Mucosa of stomach (tissue), 1 donor: Measurements from ENCODE around the gene SLIT3.
"Not testable (repeated sequence)": the region's sequence is repeated elsewhere in the genome, so short reads cannot be mapped to it uniquely, and the experiment has no call there.

ENCODE experiments used
- H3K27me3 ChIP-seq: one replicate; pipeline ENCODE4 v1.7.0; 2013; ENCODE audit warnings: mild to moderate bottlenecking, low read length; ENCODE audit not compliant: control insufficient read depth, insufficient read depth
- H3K36me3 ChIP-seq: one replicate; pipeline ENCODE4 v1.7.0; 2013; ENCODE audit warnings: low read length; ENCODE audit not compliant: control insufficient read depth, insufficient read depth
- H3K4me1 ChIP-seq: one replicate; pipeline ENCODE4 v1.7.0; 2013; ENCODE audit warnings: mild to moderate bottlenecking, low read length; ENCODE audit not compliant: control insufficient read depth, insufficient read depth
- H3K4me3 ChIP-seq: one replicate; pipeline ENCODE4 v1.7.0; 2013; ENCODE audit warnings: low read length
- H3K9ac ChIP-seq: one replicate; pipeline ENCODE4 v1.7.0; 2013; ENCODE audit warnings: mild to moderate bottlenecking, low read length, moderate library complexity
- H3K9me3 ChIP-seq: one replicate; pipeline ENCODE4 v1.7.0; 2013; ENCODE audit warnings: mild to moderate bottlenecking, low read length, moderate library complexity; ENCODE audit not compliant: control insufficient read depth
- donor health status: Pancreatic carcinoma.

The SLIT3 gene

GRCh38 chr5:168743617-168744016 lies 557.3 kb downstream of the SLIT3 start:
- Histone ChIP-seq H3K4me1 (no peaks in the 10 kb centered on the region), H3K36me3 (no peaks in the 10 kb centered on the region), H3K27me3 (no peaks in the 10 kb centered on the region), H3K9ac (no peak overlapping the region), H3K9me3 (no peaks in the 10 kb centered on the region), H3K4me3 (no peak overlapping the region)

- H3K9ac ChIP-seq, H3K4me3 ChIP-seq, H3K9me3 ChIP-seq, H3K27me3 ChIP-seq, H3K4me1 ChIP-seq, H3K36me3 ChIP-seq: not testable (repeated sequence)
These were observed 558.6 kb downstream of the SLIT3 start for GRCh38 chr5:168742311-168742710.

- Histone ChIP-seq H3K36me3 (no peaks in the 10 kb centered on the region), H3K9me3 (no peaks in the 10 kb centered on the region), H3K4me3 (no peak overlapping the region), H3K9ac (no peak overlapping the region), H3K27me3 (no peaks in the 10 kb centered on the region), H3K4me1 (no peaks in the 10 kb centered on the region)
These were observed 560.1 kb downstream of the SLIT3 start for GRCh38 chr5:168740811-168741213.

- Histone ChIP-seq H3K4me1 (no peaks in the 10 kb centered on the region), H3K36me3 (no peaks in the 10 kb centered on the region), H3K9ac (no peak overlapping the region), H3K27me3 (no peaks in the 10 kb centered on the region), H3K4me3 (no peak overlapping the region), H3K9me3 (no peaks in the 10 kb centered on the region)
These were observed 560.7 kb downstream of the SLIT3 start for GRCh38 chr5:168740092-168740800.

GRCh38 chr5:168737066-168737465 lies 563.9 kb downstream of the SLIT3 start:
- Histone ChIP-seq H3K9ac (no peak overlapping the region), H3K9me3 (no peaks in the 10 kb centered on the region), H3K27me3 (no peaks in the 10 kb centered on the region), H3K36me3 (no peaks in the 10 kb centered on the region), H3K4me3 (no peak overlapping the region), H3K4me1 (no peaks in the 10 kb centered on the region)

- no peaks in the 10 kb centered on the region for H3K9me3 ChIP-seq
- no peak overlapping the region for H3K9ac ChIP-seq
- H3K4me1 ChIP-seq, result no peaks in the 10 kb centered on the region
- no peaks in the 10 kb centered on the region for H3K27me3 ChIP-seq
- H3K36me3 ChIP-seq, result no peaks in the 10 kb centered on the region
- H3K4me3 ChIP-seq, result no peak overlapping the region
These were observed 564.6 kb downstream of the SLIT3 start for GRCh38 chr5:168736281-168736831.

- H3K4me1 ChIP-seq, result no peaks in the 10 kb centered on the region
- no peak overlapping the region for H3K4me3 ChIP-seq
- H3K27me3 ChIP-seq, result no peaks in the 10 kb centered on the region
- H3K36me3 ChIP-seq, result no peaks in the 10 kb centered on the region
- no peak overlapping the region for H3K9ac ChIP-seq
- no peaks in the 10 kb centered on the region for H3K9me3 ChIP-seq
These were observed 566.2 kb downstream of the SLIT3 start for GRCh38 chr5:168734620-168735300.

GRCh38 chr5:168734119-168734518 lies 566.8 kb downstream of the SLIT3 start:
- no peaks in the 10 kb centered on the region for H3K9me3 ChIP-seq
- no peak overlapping the region for H3K4me3 ChIP-seq
- H3K36me3 ChIP-seq, result no peaks in the 10 kb centered on the region
- H3K4me1 ChIP-seq, result no peaks in the 10 kb centered on the region
- no peak overlapping the region for H3K9ac ChIP-seq
- no peaks in the 10 kb centered on the region for H3K27me3 ChIP-seq

- H3K27me3 ChIP-seq, result peaks cover 3% of the 10 kb centered on the region
- H3K9ac ChIP-seq, result no peak overlapping the region
- no peaks in the 10 kb centered on the region for H3K36me3 ChIP-seq
- H3K4me3 ChIP-seq, result no peak overlapping the region
- H3K4me1 ChIP-seq, result no peaks in the 10 kb centered on the region
- H3K9me3 ChIP-seq, result no peaks in the 10 kb centered on the region
These were observed 572.3 kb downstream of the SLIT3 start for GRCh38 chr5:168728546-168729211.

- Histone ChIP-seq H3K27me3 (peaks cover 3% of the 10 kb centered on the region), H3K36me3 (no peaks in the 10 kb centered on the region), H3K9ac (no peak overlapping the region), H3K9me3 (no peaks in the 10 kb centered on the region), H3K4me1 (no peaks in the 10 kb centered on the region), H3K4me3 (no peak overlapping the region)
These were observed 573.4 kb downstream of the SLIT3 start for GRCh38 chr5:168727547-168727946.

- H3K9me3 ChIP-seq, result no peaks in the 10 kb centered on the region
- H3K36me3 ChIP-seq, result no peaks in the 10 kb centered on the region
- H3K4me1 ChIP-seq, result no peaks in the 10 kb centered on the region
- H3K9ac ChIP-seq, result no peak overlapping the region
- peaks cover 3% of the 10 kb centered on the region for H3K27me3 ChIP-seq
- H3K4me3 ChIP-seq, result no peak overlapping the region
These were observed 574.6 kb downstream of the SLIT3 start for GRCh38 chr5:168726342-168726741.

GRCh38 chr5:168724227-168724626 lies 576.7 kb downstream of the SLIT3 start:
- Histone ChIP-seq H3K9me3 (no peaks in the 10 kb centered on the region), H3K27me3 (peaks cover 3% of the 10 kb centered on the region), H3K4me1 (no peaks in the 10 kb centered on the region), H3K36me3 (no peaks in the 10 kb centered on the region), H3K4me3 (no peak overlapping the region), H3K9ac (no peak overlapping the region)
